Measurements from ENCODE around the gene RDX. TPM values are rescaled to one million over a fixed set of nuclear protein-coding genes. Genes with fewer than 3 reads are reported as not detected.

RDX gene
- total RNA-seq, 2 donors from 2014 or later, result 121 to 127 TPM

DNA sequence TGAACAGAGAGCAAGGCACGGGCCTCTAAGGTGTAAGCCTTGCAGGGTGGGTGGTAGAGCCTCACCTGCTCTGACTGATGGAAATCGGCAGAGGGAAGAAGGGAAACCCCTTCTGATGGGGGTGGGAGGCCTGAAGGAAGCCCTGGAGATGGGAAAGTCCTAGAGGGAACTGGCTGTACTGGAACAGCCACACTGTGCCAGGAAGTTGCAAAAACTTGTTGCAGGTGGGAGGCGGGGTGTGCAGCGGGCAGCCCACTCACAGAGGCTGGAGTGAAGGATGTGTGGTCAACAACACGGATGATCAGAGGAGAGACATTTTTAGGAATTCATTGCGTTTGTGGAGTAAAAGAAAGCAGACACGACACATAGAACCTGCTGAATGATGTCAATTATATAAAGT is 112.0 kb downstream of the RDX start:
- WGBS, 2 experiments (ENCODE audit: insufficient coverage in 1 of 2, insufficient read length in 1 of 2), result 94 to 96% methylated on average over 4 to 7 of the region's 7 CpGs
- TF ChIP-seq, protein P1, sequence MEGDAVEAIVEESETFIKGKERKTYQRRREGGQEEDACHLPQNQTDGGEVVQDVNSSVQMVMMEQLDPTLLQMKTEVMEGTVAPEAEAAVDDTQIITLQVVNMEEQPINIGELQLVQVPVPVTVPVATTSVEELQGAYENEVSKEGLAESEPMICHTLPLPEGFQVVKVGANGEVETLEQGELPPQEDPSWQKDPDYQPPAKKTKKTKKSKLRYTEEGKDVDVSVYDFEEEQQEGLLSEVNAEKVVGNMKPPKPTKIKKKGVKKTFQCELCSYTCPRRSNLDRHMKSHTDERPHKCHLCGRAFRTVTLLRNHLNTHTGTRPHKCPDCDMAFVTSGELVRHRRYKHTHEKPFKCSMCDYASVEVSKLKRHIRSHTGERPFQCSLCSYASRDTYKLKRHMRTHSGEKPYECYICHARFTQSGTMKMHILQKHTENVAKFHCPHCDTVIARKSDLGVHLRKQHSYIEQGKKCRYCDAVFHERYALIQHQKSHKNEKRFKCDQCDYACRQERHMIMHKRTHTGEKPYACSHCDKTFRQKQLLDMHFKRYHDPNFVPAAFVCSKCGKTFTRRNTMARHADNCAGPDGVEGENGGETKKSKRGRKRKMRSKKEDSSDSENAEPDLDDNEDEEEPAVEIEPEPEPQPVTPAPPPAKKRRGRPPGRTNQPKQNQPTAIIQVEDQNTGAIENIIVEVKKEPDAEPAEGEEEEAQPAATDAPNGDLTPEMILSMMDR (conservative IDR thresholded peaks at IDR 0.05), result no peak
- DNase-seq, result no peak
- H3K27ac Mint-ChIP-seq, result no peak overlapping the region
- H3K4me3 Mint-ChIP-seq, result no peak overlapping the region
- no peaks in the 10 kb centered on the region for H3K9me3 Mint-ChIP-seq
- no peaks in the 10 kb centered on the region for H3K27me3 ChIP-seq (ENCODE audit: control insufficient read depth, insufficient read depth, low read length, poor library complexity, severe bottlenecking)
- H3K4me1 ChIP-seq (ENCODE audit: control insufficient read depth, insufficient read depth, low read length), result no peaks in the 10 kb centered on the region
- no peaks in the 10 kb centered on the region for H3K9me3 ChIP-seq (ENCODE audit: control insufficient read depth, low read length)
- H3K36me3 Mint-ChIP-seq (ENCODE audit: low read depth), result no peaks in the 10 kb centered on the region
- H3K9ac ChIP-seq (ENCODE audit: extremely low read depth, low read length, poor library complexity, severe bottlenecking), result no peak overlapping the region
- H3K4me3 ChIP-seq (ENCODE audit: low read length), result no peak overlapping the region
- no peak overlapping the region for H3K27ac ChIP-seq (ENCODE audit: low read depth, low read length)
- no peaks in the 10 kb centered on the region for H3K36me3 ChIP-seq (ENCODE audit: control insufficient read depth, insufficient read depth, low read length)
- no peaks in the 10 kb centered on the region for H3K27me3 Mint-ChIP-seq (ENCODE audit: insufficient read depth)
- peaks cover 7% of the 10 kb centered on the region for H3K4me1 Mint-ChIP-seq

DNA sequence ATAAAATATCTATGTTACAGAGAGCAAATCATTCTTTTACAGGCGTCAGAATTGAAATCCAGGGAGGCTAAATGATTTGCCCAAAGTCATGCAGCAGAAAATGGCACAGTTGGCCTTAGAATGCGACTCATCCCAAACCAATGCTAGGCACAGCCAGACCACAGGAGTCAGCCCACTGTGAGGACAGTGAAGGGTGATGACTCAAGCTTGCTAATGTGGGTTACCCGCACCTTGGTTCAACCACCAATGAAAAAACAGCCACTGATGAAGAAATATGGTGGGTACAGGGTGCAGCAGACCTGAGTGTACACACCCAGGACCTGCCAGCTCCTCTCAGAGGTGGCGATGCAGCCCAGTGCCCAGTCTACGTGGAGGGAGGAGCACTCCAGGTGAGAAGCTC is 113.5 kb downstream of the RDX start:
- H3K9ac ChIP-seq (ENCODE audit: extremely low read depth, low read length, poor library complexity, severe bottlenecking), result no peak overlapping the region

DNA sequence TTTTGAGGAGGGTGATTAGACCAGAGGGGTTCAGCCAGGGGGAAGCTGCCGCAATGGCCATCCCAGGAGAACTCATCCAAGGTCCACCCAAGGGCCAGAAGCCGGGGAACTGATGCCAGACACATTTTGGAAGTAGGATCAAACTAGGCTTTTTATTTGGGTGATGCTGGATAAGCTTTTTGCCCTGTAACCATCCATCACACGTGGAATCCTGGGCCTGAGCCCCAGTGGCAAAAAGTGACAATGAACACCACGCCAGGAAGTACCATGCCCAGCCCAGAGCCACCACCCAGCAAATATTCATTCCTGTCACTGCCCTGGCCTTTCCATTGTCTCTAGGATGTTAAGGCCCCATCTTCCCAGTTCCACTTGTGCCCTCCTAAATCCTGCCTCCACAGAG is 117.3 kb downstream of the RDX start:
- H3K27ac ChIP-seq (ENCODE audit: low read depth, low read length), result no peak overlapping the region
- no peaks in the 10 kb centered on the region for H3K36me3 ChIP-seq (ENCODE audit: control insufficient read depth, insufficient read depth, low read length)
- Mint-ChIP-seq H3K4me1 (peaks cover 11% of the 10 kb centered on the region), H3K27me3 (ENCODE audit: insufficient read depth) (no peaks in the 10 kb centered on the region), H3K36me3 (ENCODE audit: low read depth) (no peaks in the 10 kb centered on the region), H3K27ac (no peak overlapping the region), H3K4me3 (no peak overlapping the region), H3K9me3 (no peaks in the 10 kb centered on the region)
- H3K4me1 ChIP-seq (ENCODE audit: control insufficient read depth, insufficient read depth, low read length), result no peaks in the 10 kb centered on the region
- no peak for DNase-seq
- 94 to 97% methylated on average over 3 to 4 of the region's 4 CpGs for WGBS, 2 experiments (ENCODE audit: insufficient coverage in 1 of 2, insufficient read length in 1 of 2)
- no peak overlapping the region for H3K4me3 ChIP-seq (ENCODE audit: low read length)
- no peaks in the 10 kb centered on the region for H3K9me3 ChIP-seq (ENCODE audit: control insufficient read depth, low read length)
- H3K27me3 ChIP-seq (ENCODE audit: control insufficient read depth, insufficient read depth, low read length, poor library complexity, severe bottlenecking), result no peaks in the 10 kb centered on the region
- no peak overlapping the region for H3K9ac ChIP-seq (ENCODE audit: extremely low read depth, low read length, poor library complexity, severe bottlenecking)
- TF ChIP-seq, protein P1 (conservative IDR thresholded peaks at IDR 0.05), result no peak

More for the DNA sequence above, 113.5 kb downstream of the RDX start:
- Mint-ChIP-seq H3K27me3 (ENCODE audit: insufficient read depth) (no peaks in the 10 kb centered on the region), H3K27ac (no peak overlapping the region), H3K4me3 (no peak overlapping the region), H3K9me3 (no peaks in the 10 kb centered on the region), H3K4me1 (peaks cover 7% of the 10 kb centered on the region), H3K36me3 (ENCODE audit: low read depth) (no peaks in the 10 kb centered on the region)
- TF ChIP-seq, protein P1 (conservative IDR thresholded peaks at IDR 0.05), result no peak
- Histone ChIP-seq H3K27ac (ENCODE audit: low read depth, low read length) (no peak overlapping the region), H3K27me3 (ENCODE audit: control insufficient read depth, insufficient read depth, low read length, poor library complexity, severe bottlenecking) (no peaks in the 10 kb centered on the region), H3K4me1 (ENCODE audit: control insufficient read depth, insufficient read depth, low read length) (no peaks in the 10 kb centered on the region), H3K9me3 (ENCODE audit: control insufficient read depth, low read length) (no peaks in the 10 kb centered on the region), H3K36me3 (ENCODE audit: control insufficient read depth, insufficient read depth, low read length) (no peaks in the 10 kb centered on the region), H3K4me3 (ENCODE audit: low read length) (no peak overlapping the region)
- 91 to 94% methylated on average over 4 to 5 of the region's 5 CpGs for whole genome bisulfite sequencing, 2 experiments (ENCODE audit: insufficient coverage in 1 of 2, insufficient read length in 1 of 2)
- DNase-seq, result no peak
